HG02885 (cell line): ENCODE measurements around the gene NRXN2.

Experiments used
- ATAC-seq: cut with Tn5 transposase; IDR thresholded peaks from one replicate; pipeline ENCODE4 v1.9.1; 2021; ENCODE audit warnings: mild to moderate bottlenecking; ENCODE audit not compliant: unreplicated experiment, poor library complexity

NRXN2 gene

DNA sequence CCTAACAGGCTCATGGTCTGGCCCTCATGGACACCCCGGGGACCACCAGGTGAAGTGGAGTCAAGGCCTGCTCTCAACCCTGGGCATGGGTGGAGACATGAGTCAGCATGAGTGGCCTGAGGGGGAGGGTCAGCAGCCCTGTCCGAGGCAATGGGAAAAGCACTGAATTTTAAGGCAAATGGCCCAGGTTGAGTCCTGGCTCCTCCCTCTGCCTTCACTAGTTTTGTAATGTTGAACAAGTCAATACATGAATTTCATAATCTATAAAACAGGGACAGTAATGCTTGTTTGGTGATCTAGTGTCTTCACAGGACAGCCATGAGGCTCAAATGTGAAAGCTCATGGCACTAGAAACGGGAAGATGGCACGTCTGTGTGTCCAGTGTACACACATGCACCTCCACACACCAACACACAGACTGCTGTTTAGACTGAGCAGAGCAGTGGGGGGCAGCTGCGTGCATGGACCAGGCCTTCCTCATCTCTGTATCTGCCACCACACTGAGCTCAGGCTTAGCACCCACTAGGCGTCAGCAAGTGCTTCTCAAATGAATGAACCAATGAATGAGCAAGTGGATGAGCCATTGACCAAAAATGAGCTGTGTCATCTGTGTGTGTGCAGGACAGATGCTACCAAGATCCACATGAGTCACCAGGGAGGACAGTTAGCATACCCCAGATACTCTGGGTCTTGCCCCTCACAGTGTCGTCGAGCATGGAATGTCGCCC lies 63.4 kb downstream of the NRXN2 start:
- no peak for ATAC-seq

DNA sequence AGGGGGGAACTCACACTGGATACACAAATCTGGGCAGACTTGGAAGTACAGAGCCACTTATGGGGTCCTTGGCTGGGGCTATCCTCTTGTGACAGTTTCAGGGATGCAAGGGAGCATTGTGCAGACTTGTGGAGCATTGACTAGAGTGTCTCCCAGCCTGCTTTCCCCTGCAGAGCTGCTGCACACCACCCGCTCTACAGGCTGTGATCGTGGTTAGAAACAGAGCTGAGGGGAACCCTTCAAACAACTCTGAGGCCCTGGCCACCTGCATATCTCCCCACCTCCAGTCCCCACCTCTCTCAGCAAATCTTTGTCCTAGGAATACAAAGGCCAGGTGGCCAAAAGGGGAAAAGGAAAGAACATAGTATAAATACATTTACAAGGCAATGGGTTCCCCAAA lies 64.7 kb downstream of the NRXN2 start:
- no peak for ATAC-seq

GRCh38 chr11:64656862-64657261 lies 66.1 kb downstream of the NRXN2 start:
- ATAC-seq, result no peak

DNA sequence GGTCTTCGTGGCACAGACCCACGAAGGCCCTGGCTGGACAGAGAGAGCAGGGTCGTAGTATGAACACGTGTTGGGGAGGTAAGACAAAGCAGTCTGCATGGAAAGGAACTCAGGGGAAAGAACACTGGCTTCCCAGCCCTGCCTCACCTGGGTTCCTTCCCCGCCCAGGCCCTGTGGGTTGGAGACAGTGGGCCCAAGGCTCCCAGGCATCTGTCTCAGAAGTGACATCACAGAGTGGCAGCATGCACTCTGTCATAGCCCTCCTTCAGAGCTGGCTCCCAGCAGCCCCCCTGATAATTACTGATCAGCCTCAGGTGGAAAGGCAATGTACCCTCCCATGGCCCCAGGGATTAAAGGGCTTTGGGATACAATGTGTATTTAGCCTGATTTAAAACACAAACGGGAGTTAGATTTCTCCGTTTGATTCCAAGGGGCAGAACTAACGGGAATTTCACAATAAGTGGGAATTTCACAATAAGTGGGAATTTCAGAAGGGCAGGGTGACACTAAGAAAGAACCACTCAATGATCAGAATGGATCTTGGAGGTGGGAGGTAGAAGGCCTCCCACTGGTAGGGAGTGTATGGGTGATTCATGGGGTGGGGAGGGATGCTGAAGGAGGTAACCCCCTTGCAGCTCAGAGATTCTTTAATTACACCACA lies 66.9 kb downstream of the NRXN2 start:
- no peak for ATAC-seq

GRCh38 chr11:64654958-64655541 lies 67.9 kb downstream of the NRXN2 start:
- no peak for ATAC-seq

- no peak for ATAC-seq
Measured at GRCh38 chr11:64654439-64654838, 68.6 kb downstream of the NRXN2 start.

DNA sequence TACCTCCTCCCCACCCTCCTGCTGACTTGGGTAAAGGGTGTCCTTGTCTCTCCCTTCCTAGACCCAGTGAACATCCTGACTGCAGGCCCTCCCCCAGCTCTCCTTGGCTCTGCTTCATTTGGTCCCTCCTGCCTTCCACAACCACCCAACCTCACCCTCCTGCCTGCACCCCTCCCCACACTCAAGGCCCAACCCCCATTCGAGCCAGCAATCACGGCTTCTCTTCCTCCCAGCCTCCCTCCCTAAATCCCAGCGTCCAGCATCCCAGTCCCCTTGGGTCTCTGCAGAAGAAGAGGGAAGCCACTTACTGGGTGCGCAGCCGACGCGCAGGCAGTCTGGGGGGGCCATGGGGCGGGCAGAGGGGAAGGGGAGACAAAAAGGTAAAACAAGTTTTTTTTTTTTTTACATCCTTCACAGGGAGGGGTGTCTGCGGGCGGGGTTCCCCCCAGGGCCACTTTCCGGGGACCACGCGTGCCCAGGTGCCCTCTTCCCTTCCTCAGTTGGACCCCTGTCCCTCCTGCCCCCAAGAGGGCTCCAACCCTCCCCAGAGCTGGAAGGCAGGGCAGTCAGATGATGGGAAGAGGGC lies 69.5 kb downstream of the NRXN2 start:
- ATAC-seq, result no peak

GRCh38 chr11:64652586-64653387 lies 70.2 kb downstream of the NRXN2 start:
- no peak for ATAC-seq

- no peak for ATAC-seq
Measured at GRCh38 chr11:64650923-64651523, 72.0 kb downstream of the NRXN2 start.

GRCh38 chr11:64649291-64649697 lies 73.7 kb downstream of the NRXN2 start:
- ATAC-seq, result no peak

DNA sequence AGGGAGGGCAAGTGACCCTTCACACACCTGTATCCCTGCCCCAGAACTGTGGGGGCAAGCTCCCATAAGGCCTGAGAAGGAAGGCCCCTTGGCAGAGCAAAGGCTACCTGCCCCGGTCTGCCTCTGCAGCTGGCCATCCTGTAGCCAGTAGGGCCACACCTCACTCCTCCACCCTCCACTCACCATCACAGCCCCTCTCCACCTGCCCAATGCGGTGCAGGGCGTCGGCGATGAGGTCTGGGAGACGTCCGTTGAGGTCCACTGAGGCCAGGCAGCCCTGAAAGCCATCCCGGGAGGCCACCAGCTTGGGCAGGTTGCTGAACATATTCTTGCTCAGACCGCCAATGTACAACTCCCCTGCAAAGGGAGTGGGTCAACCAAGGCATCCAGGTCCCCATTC lies 74.4 kb downstream of the NRXN2 start:
- no peak for ATAC-seq

- no peak for ATAC-seq
Measured at GRCh38 chr11:64647019-64647779, 75.8 kb downstream of the NRXN2 start.

- ATAC-seq, result no peak
Measured at GRCh38 chr11:64644647-64645275, 78.2 kb downstream of the NRXN2 start.

GRCh38 chr11:64643920-64644646 lies 78.9 kb downstream of the NRXN2 start:
- no peak for ATAC-seq

- ATAC-seq, result no peak
Measured at GRCh38 chr11:64643256-64643881, 79.6 kb downstream of the NRXN2 start.

DNA sequence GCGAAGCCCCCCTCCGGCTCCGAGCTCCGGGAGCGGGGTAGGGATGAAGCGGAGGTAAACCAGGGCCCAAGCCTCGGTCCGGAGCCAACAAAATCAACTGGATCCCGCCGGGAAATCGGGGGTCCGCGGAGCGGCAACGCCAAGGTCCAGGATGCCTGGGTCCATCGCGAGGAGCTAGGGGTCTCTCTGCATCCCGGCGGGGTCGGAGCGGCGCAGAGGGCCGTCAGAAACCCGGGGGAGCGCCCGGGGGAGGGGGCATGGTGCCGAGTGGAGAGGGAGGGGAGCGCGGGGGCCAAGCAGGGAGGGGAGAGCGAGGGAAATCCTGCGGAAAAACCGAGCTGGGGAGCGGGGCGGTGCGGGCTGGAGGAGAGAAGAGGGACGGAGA lies 80.1 kb downstream of the NRXN2 start:
- ATAC-seq, result no peak

- no peak for ATAC-seq
Measured at GRCh38 chr11:64642418-64642735, 80.6 kb downstream of the NRXN2 start.
